Spleen (tissue), 7 donors: Measurements from ENCODE around the gene ACOT13.

Experiments
- POLR2A ChIP-seq, 3 donors: fragments of 450-650 bp; IDR thresholded peaks; one replicate each; pipeline ENCODE4 v1.5.1; 2017; ENCODE audit warnings: antibody characterized with exemption in 3 of 3, mild to moderate bottlenecking in 1 of 3
- TF ChIP-seq, protein P1 (sequence below), 11 experiments: fragments of 200-600 bp in 7 of 11; fragments of 450-650 bp in 4 of 11; sonication (generic) in 4 of 11; IDR thresholded peaks in 8 of 11; conservative IDR thresholded peaks in 3 of 11; 1 replicate in 7 of 11; 2 replicates in 4 of 11; pipeline versions ENCODE4 v1.4.0 to v1.8.0; 2016 to 2021; ENCODE audit warnings: antibody characterized with exemption in 11 of 11, inconsistent platforms in 4 of 11, mild to moderate bottlenecking in 1 of 11
- donor health status: DM: no; HTN: no; CAD: no; lungs with moderate emphysema.
- donor health status: DM: no; HTN: no; CAD: no.
- donor health status: DM: no; HTN: no; CAD: no.

DNA sequence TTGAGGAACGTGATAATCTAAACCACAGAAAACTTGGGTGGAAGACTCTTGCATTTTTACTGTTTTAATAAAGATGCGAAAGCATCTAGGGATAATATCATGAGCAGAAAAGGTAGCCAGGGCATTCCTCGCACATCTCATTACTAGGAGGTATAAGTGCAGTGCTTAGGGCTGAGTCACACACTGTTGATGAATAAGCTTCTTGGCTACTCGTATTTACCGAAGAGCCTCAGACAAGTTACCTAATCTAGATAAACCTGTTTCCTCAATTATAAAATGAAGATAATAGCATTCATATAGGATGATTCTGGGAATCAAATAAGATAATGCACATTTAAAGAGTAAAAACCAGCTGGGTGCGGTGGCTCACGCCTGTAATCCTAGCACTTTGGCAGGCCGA, 20.1 kb upstream of the ACOT13 start:
- TF ChIP-seq, protein P1, sequence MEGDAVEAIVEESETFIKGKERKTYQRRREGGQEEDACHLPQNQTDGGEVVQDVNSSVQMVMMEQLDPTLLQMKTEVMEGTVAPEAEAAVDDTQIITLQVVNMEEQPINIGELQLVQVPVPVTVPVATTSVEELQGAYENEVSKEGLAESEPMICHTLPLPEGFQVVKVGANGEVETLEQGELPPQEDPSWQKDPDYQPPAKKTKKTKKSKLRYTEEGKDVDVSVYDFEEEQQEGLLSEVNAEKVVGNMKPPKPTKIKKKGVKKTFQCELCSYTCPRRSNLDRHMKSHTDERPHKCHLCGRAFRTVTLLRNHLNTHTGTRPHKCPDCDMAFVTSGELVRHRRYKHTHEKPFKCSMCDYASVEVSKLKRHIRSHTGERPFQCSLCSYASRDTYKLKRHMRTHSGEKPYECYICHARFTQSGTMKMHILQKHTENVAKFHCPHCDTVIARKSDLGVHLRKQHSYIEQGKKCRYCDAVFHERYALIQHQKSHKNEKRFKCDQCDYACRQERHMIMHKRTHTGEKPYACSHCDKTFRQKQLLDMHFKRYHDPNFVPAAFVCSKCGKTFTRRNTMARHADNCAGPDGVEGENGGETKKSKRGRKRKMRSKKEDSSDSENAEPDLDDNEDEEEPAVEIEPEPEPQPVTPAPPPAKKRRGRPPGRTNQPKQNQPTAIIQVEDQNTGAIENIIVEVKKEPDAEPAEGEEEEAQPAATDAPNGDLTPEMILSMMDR (IDR thresholded peaks at IDR 0.05 in 8 of 11, conservative IDR thresholded peaks at IDR 0.05 in 3 of 11) = no peak
- TF ChIP-seq POLR2A (IDR thresholded peaks at IDR 0.05) = no peak
